ENCODE data around the gene KRT86. TPM values are rescaled to one million over a fixed set of nuclear protein-coding genes. Genes with fewer than 3 reads are reported as not detected.
A peak's percentile ranks its signal among the peaks of the same experiment; 100 is the strongest.

Gene KRT86
- total and polyA plus RNA-seq, 9 of the 15 experiments (the other 6 are each of a cell fraction or from before 2014, with no cell fraction given) = not detected

GRCh38 chr12:52278575-52279421, 4.4 kb downstream of the KRT86 start (continued):
- TF ChIP-seq BHLHE40 (IDR thresholded peaks at IDR 0.05; ENCODE audit: low read length) (no peak), ZNF561 (CRISPR knock-in tag; conservative IDR thresholded peaks at IDR 0.05) (no peak), FOXP1 (CRISPR knock-in tag; IDR thresholded peaks at IDR 0.05) (no peak), POLR2G (IDR thresholded peaks at IDR 0.05; ENCODE audit: low read depth, low read length) (0 out of 2 replicates have a peak, but pooled peaks have one; percentile 27), TEAD1 (CRISPR knock-in tag; IDR thresholded peaks at IDR 0.05) (peak; percentile 56 to 65; a peak in 2 of 4 replicates), CXXC5 (CRISPR knock-in tag; IDR thresholded peaks at IDR 0.05) (peak; percentile 33), ATF4 (CRISPR knock-in tag; IDR thresholded peaks at IDR 0.05) (no peak), ZNF75A (CRISPR knock-in tag; IDR thresholded peaks at IDR 0.05) (no peak), GMEB1 (CRISPR knock-in tag; IDR thresholded peaks at IDR 0.05) (no peak), CAMTA2 (CRISPR knock-in tag; conservative IDR thresholded peaks at IDR 0.05) (no peak), ZNF165 (CRISPR knock-in tag; IDR thresholded peaks at IDR 0.05; ENCODE audit: borderline replicate concordance) (no peak), TEAD2 (tag; IDR thresholded peaks at IDR 0.05) (no peak), ARID3B (CRISPR knock-in tag; IDR thresholded peaks at IDR 0.05; ENCODE audit: borderline replicate concordance) (no peak), RFX5 (IDR thresholded peaks at IDR 0.05; ENCODE audit: low read depth, low read length) (no peak), ZNF253 (CRISPR knock-in tag; conservative IDR thresholded peaks at IDR 0.05) (no peak), DEAF1 (CRISPR knock-in tag; IDR thresholded peaks at IDR 0.05) (0 out of 2 replicates have a peak, but pooled peaks have one; percentile 15), MYC (IDR thresholded peaks at IDR 0.05; ENCODE audit: low read depth, low read length) (peak; percentile 34; the same call in 1 of the 2 replicates), MYC (CRISPR knock-in tag; IDR thresholded peaks at IDR 0.05; ENCODE audit: borderline replicate concordance, low read depth) (no peak; the same call in 1 of the 2 replicates), UBTF (IDR thresholded peaks at IDR 0.05; ENCODE audit: borderline replicate concordance in 1 of 2, low read depth in 2 of 2, low read length in 2 of 2) (peak in 1 of 2 experiments; percentile 84; a peak in 3 of 4 replicates)
